NCI-H460 (cell line): ENCODE data around the gene DUSP12. TPM values are rescaled to one million over a fixed set of nuclear protein-coding genes. Genes with fewer than 3 reads are reported as not detected.

ENCODE experiments used
- DNase-seq: peaks from one replicate; pipeline ENCODE4 v3.0.0-alpha.2; 2016; ENCODE audit warnings: low read depth; ENCODE audit errors: extremely low read depth
- total RNA-seq: library from RNA; depleted of rRNA; stranded (reverse); fragments of >200 nt; shearing (Covaris generic); gene quantifications from 2 replicates; pipeline ENCODE4 v1.2.3, GENCODE V29; 2014

Gene DUSP12
- total RNA-seq, 1 experiment from 2014 or later = 101 TPM

- DNase-seq = peak; percentile 83
Observed at GRCh38 chr1:161726473-161727255, 22.9 kb upstream of the DUSP12 start.

- DNase-seq = no peak
Observed at GRCh38 chr1:161727256-161727924, 22.2 kb upstream of the DUSP12 start.

- DNase-seq = no peak
Observed at GRCh38 chr1:161728376-161729226, 21.0 kb upstream of the DUSP12 start.

GRCh38 chr1:161730050-161730564, 19.5 kb upstream of the DUSP12 start:
- no peak for DNase-seq

- no peak for DNase-seq
Observed at GRCh38 chr1:161731241-161731640, 18.3 kb upstream of the DUSP12 start.

GRCh38 chr1:161731981-161732718, 17.4 kb upstream of the DUSP12 start:
- DNase-seq = no peak

- DNase-seq = no peak
Observed at GRCh38 chr1:161733526-161733925, 16.1 kb upstream of the DUSP12 start.

GRCh38 chr1:161735837-161736236, 13.7 kb upstream of the DUSP12 start:
- no peak for DNase-seq

GRCh38 chr1:161736335-161736969, 13.1 kb upstream of the DUSP12 start:
- peak; percentile 19 for DNase-seq

GRCh38 chr1:161737625-161738024, 12.0 kb upstream of the DUSP12 start:
- DNase-seq = no peak

- DNase-seq = peak; percentile 62
Observed at GRCh38 chr1:161738627-161739287, 10.8 kb upstream of the DUSP12 start.

GRCh38 chr1:161739865-161740566, 9.6 kb upstream of the DUSP12 start:
- no peak for DNase-seq

- DNase-seq = no peak
Observed at GRCh38 chr1:161740921-161741320, 8.7 kb upstream of the DUSP12 start.

GRCh38 chr1:161743231-161743630, 6.4 kb upstream of the DUSP12 start:
- no peak for DNase-seq

- no peak for DNase-seq
Observed at GRCh38 chr1:161747801-161748200, 1.8 kb upstream of the DUSP12 start.

- no peak for DNase-seq
Observed at GRCh38 chr1:161763522-161764098, 14.0 kb downstream of the DUSP12 start.

- peak; percentile 94 for DNase-seq
Observed at GRCh38 chr1:161766102-161766981, 16.8 kb downstream of the DUSP12 start, which contains the start of gene ATF6. Gene ATF6 (plus strand): TSS chr1:161766320. CDS start chr1:161766361, 41 bp downstream.
